ENCODE results near the gene DCANP1. TPM values are rescaled to one million over a fixed set of nuclear protein-coding genes. Genes with fewer than 3 reads are reported as not detected.

The DCANP1 gene
- total RNA-seq, 1 experiment from 2014 or later, result not detected

GRCh38 chr5:135482381-135482933, 35.3 kb upstream of the DCANP1 start:
- in situ Hi-C loops (cut with HindIII; ENCODE audit: low pct_unique_long_range_greater_than_20kb, low sequenced_read_pairs), result no loop called here
- DNase-seq (ENCODE audit: low read depth), result no peak

GRCh38 chr5:135481909-135482311, 34.8 kb upstream of the DCANP1 start:
- in situ Hi-C loops (cut with HindIII; ENCODE audit: low pct_unique_long_range_greater_than_20kb, low sequenced_read_pairs), result no loop called here

GRCh38 chr5:135481387-135481786, 34.2 kb upstream of the DCANP1 start:
- DNase-seq (ENCODE audit: low read depth), result no peak
- in situ Hi-C loops (cut with HindIII; ENCODE audit: low pct_unique_long_range_greater_than_20kb, low sequenced_read_pairs), result no loop called here

More at GRCh38 chr5:135481909-135482311, 34.8 kb upstream of the DCANP1 start:
- no peak for DNase-seq (ENCODE audit: low read depth)

GRCh38 chr5:135480511-135480910, 33.4 kb upstream of the DCANP1 start:
- no peak for DNase-seq (ENCODE audit: low read depth)
- in situ Hi-C loops (cut with HindIII; ENCODE audit: low pct_unique_long_range_greater_than_20kb, low sequenced_read_pairs), result no loop called here

GRCh38 chr5:135478938-135479337, 31.8 kb upstream of the DCANP1 start:
- in situ Hi-C loops (cut with HindIII; ENCODE audit: low pct_unique_long_range_greater_than_20kb, low sequenced_read_pairs), result no loop called here
- DNase-seq (ENCODE audit: low read depth), result no peak

- no peak for DNase-seq (ENCODE audit: low read depth)
- in situ Hi-C loops (cut with HindIII; ENCODE audit: low pct_unique_long_range_greater_than_20kb, low sequenced_read_pairs), result no loop called here
Measured at GRCh38 chr5:135477613-135478066, 30.5 kb upstream of the DCANP1 start.

- DNase-seq (ENCODE audit: low read depth), result no peak
- in situ Hi-C loops (cut with HindIII; ENCODE audit: low pct_unique_long_range_greater_than_20kb, low sequenced_read_pairs), result no loop called here
Measured at GRCh38 chr5:135476615-135477581, 29.8 kb upstream of the DCANP1 start.

- in situ Hi-C loops (cut with HindIII; ENCODE audit: low pct_unique_long_range_greater_than_20kb, low sequenced_read_pairs), result loop anchor here (25.0 kb wide), 1 partner anchor 88 kb away; no protein-coding TSS in a partner anchor
- no peak for DNase-seq (ENCODE audit: low read depth)
Measured at GRCh38 chr5:135473956-135474670, 27.0 kb upstream of the DCANP1 start.

- in situ Hi-C loops (cut with HindIII; ENCODE audit: low pct_unique_long_range_greater_than_20kb, low sequenced_read_pairs), result loop anchor here (25.0 kb wide), 1 partner anchor 90 kb away; no protein-coding TSS in a partner anchor
- no peak for DNase-seq (ENCODE audit: low read depth)
Measured at GRCh38 chr5:135472141-135472540, 25.0 kb upstream of the DCANP1 start.

- in situ Hi-C loops (cut with HindIII; ENCODE audit: low pct_unique_long_range_greater_than_20kb, low sequenced_read_pairs), result loop anchor here (25.0 kb wide), 1 partner anchor 91 kb away; no protein-coding TSS in a partner anchor
- no peak for DNase-seq (ENCODE audit: low read depth)
Measured at GRCh38 chr5:135471726-135472125, 24.6 kb upstream of the DCANP1 start.

- DNase-seq (ENCODE audit: low read depth), result no peak
- in situ Hi-C loops (cut with HindIII; ENCODE audit: low pct_unique_long_range_greater_than_20kb, low sequenced_read_pairs), result loop anchor here (25.0 kb wide), 1 partner anchor 92 kb away; no protein-coding TSS in a partner anchor
Measured at GRCh38 chr5:135469911-135470310, 22.8 kb upstream of the DCANP1 start.

- in situ Hi-C loops (cut with HindIII; ENCODE audit: low pct_unique_long_range_greater_than_20kb, low sequenced_read_pairs), result loop anchor here (25.0 kb wide), 1 partner anchor 94 kb away; no protein-coding TSS in a partner anchor
Measured at GRCh38 chr5:135468541-135468940, 21.4 kb upstream of the DCANP1 start.

GRCh38 chr5:135467871-135468485, 20.8 kb upstream of the DCANP1 start:
- DNase-seq (ENCODE audit: low read depth), result no peak
- in situ Hi-C loops (cut with HindIII; ENCODE audit: low pct_unique_long_range_greater_than_20kb, low sequenced_read_pairs), result loop anchor here (25.0 kb wide), 1 partner anchor 94 kb away; no protein-coding TSS in a partner anchor

More at GRCh38 chr5:135468541-135468940, 21.4 kb upstream of the DCANP1 start:
- DNase-seq (ENCODE audit: low read depth), result no peak

- in situ Hi-C loops (cut with HindIII; ENCODE audit: low pct_unique_long_range_greater_than_20kb, low sequenced_read_pairs), result loop anchor here (25.0 kb wide), 1 partner anchor 95 kb away; no protein-coding TSS in a partner anchor
- no peak for DNase-seq (ENCODE audit: low read depth)
Measured at GRCh38 chr5:135467051-135467625, 20.0 kb upstream of the DCANP1 start.

GRCh38 chr5:135466178-135467050, 19.3 kb upstream of the DCANP1 start:
- peak; percentile 38 for DNase-seq (ENCODE audit: low read depth)
- in situ Hi-C loops (cut with HindIII; ENCODE audit: low pct_unique_long_range_greater_than_20kb, low sequenced_read_pairs), result loop anchor here (25.0 kb wide), 1 partner anchor 96 kb away; no protein-coding TSS in a partner anchor

GRCh38 chr5:135465391-135466122, 18.4 kb upstream of the DCANP1 start:
- in situ Hi-C loops (cut with HindIII; ENCODE audit: low pct_unique_long_range_greater_than_20kb, low sequenced_read_pairs), result loop anchor here (25.0 kb wide), 1 partner anchor 97 kb away; no protein-coding TSS in a partner anchor
- no peak for DNase-seq (ENCODE audit: low read depth)
